Skeletal muscle tissue (tissue), 4 donors: ENCODE results near the gene GCNA. TPM values are rescaled to one million over a fixed set of nuclear protein-coding genes. Genes with fewer than 3 reads are reported as not detected.
"Not testable (repeated sequence)": the region's sequence is repeated elsewhere in the genome, so short reads cannot be mapped to it uniquely, and the experiment has no call there.

Source experiments
- H3K27ac ChIP-seq: one replicate; pipeline ENCODE4 v1.7.0; 2013; ENCODE audit warnings: mild to moderate bottlenecking, low read depth, low read length, inconsistent platforms
- H3K27me3 ChIP-seq, 3 donors: one replicate each; pipeline ENCODE4 v1.7.0; 2013; ENCODE audit warnings: low read length in 3 of 3; ENCODE audit not compliant: control insufficient read depth in 3 of 3, insufficient read depth in 3 of 3
- H3K36me3 ChIP-seq, 3 donors: one replicate each; pipeline ENCODE4 v1.7.0; 2013; ENCODE audit warnings: low read length in 3 of 3; ENCODE audit not compliant: control insufficient read depth in 3 of 3, insufficient read depth in 3 of 3
- H3K4me1 ChIP-seq, 3 donors: one replicate each; pipeline ENCODE4 v1.7.0; 2013; ENCODE audit warnings: low read length in 3 of 3, mild to moderate bottlenecking in 3 of 3; ENCODE audit not compliant: control insufficient read depth in 3 of 3, insufficient read depth in 3 of 3
- H3K4me3 ChIP-seq, 3 donors: one replicate each; pipeline ENCODE4 v1.7.0; 2013; ENCODE audit warnings: low read length in 3 of 3
- H3K9ac ChIP-seq, 3 donors: one replicate each; pipeline ENCODE4 v1.7.0; 2013; ENCODE audit warnings: low read length in 3 of 3, mild to moderate bottlenecking in 3 of 3, moderate library complexity in 2 of 3, low read depth in 1 of 3
- H3K9me3 ChIP-seq, 3 donors: one replicate each; pipeline ENCODE4 v1.7.0; 2013; ENCODE audit warnings: low read length in 3 of 3; ENCODE audit not compliant: control insufficient read depth in 3 of 3
- total RNA-seq: library from RNA; depleted of rRNA; stranded (reverse); fragments of >200 nt; gene quantifications from one replicate; pipeline ENCODE4 v1.2.3, GENCODE V29; 2014
- donor health status: Osteomylitis.

Gene GCNA
- total RNA-seq, 1 donor from 2014 or later, result 2.6 TPM

- H3K4me1 ChIP-seq, result no peaks in the 10 kb centered on the region
- no peak overlapping the region for H3K27ac ChIP-seq
- H3K36me3 ChIP-seq, result peaks cover 0 to 4% (median 0%) of the 10 kb centered on the region in 3 donors
- H3K9ac ChIP-seq, result no peak overlapping the region
- no peaks in the 10 kb centered on the region for H3K27me3 ChIP-seq
- no peaks in the 10 kb centered on the region for H3K9me3 ChIP-seq
- H3K4me3 ChIP-seq, result no peak overlapping the region
Observed at GRCh38 chrX:71581210-71581609, 3.0 kb downstream of the GCNA start.

GRCh38 chrX:71586929-71587328 is 8.7 kb downstream of the GCNA start:
- no peaks in the 10 kb centered on the region for H3K27me3 ChIP-seq
- no peaks in the 10 kb centered on the region for H3K4me1 ChIP-seq
- no peak overlapping the region for H3K4me3 ChIP-seq
- no peak overlapping the region for H3K9ac ChIP-seq
- H3K9me3 ChIP-seq, result no peaks in the 10 kb centered on the region
- H3K36me3 ChIP-seq, result peaks cover 0 to 4% (median 0%) of the 10 kb centered on the region in 3 donors
- no peak overlapping the region for H3K27ac ChIP-seq

- H3K27me3 ChIP-seq, H3K4me3 ChIP-seq, H3K9ac ChIP-seq, H3K4me1 ChIP-seq, H3K9me3 ChIP-seq, H3K27ac ChIP-seq: not testable (repeated sequence)
- H3K36me3 ChIP-seq, result peaks cover 1 to 16% (median 13%) of the 10 kb centered on the region in 3 donors
Observed at GRCh38 chrX:71593210-71593609, 15.0 kb downstream of the GCNA start.

GRCh38 chrX:71599965-71600364 is 21.7 kb downstream of the GCNA start:
- H3K27me3 ChIP-seq, result no peaks in the 10 kb centered on the region
- no peak overlapping the region for H3K27ac ChIP-seq
- no peaks in the 10 kb centered on the region for H3K4me1 ChIP-seq
- H3K9me3 ChIP-seq, result no peaks in the 10 kb centered on the region
- peaks cover 13 to 44% (median 37%) of the 10 kb centered on the region in 3 donors for H3K36me3 ChIP-seq
- H3K4me3 ChIP-seq, result no peak overlapping the region
- H3K9ac ChIP-seq, result no peak overlapping the region

- Histone ChIP-seq H3K9me3 (no peaks in the 10 kb centered on the region), H3K4me3 (no peak overlapping the region), H3K9ac (no peak overlapping the region), H3K4me1 (peaks cover 14 to 20% (median 16%) of the 10 kb centered on the region in 3 donors), H3K27ac (no peak overlapping the region), H3K36me3 (peaks cover 19 to 37% (median 37%) of the 10 kb centered on the region in 3 donors), H3K27me3 (no peaks in the 10 kb centered on the region)
Observed at GRCh38 chrX:71603618-71604017, 25.4 kb downstream of the GCNA start.

GRCh38 chrX:71604141-71604540 is 25.9 kb downstream of the GCNA start:
- Histone ChIP-seq H3K4me3 (no peak overlapping the region), H3K27ac (no peak overlapping the region), H3K27me3 (no peaks in the 10 kb centered on the region), H3K9ac (no peak overlapping the region), H3K36me3 (peaks cover 24 to 38% (median 38%) of the 10 kb centered on the region in 3 donors), H3K4me1 (peaks cover 14 to 20% (median 16%) of the 10 kb centered on the region in 3 donors), H3K9me3 (no peaks in the 10 kb centered on the region)

GRCh38 chrX:71604796-71605568 is 26.7 kb downstream of the GCNA start:
- peaks cover 14 to 20% (median 16%) of the 10 kb centered on the region in 3 donors for H3K4me1 ChIP-seq
- H3K36me3 ChIP-seq, result peaks cover 27 to 44% (median 42%) of the 10 kb centered on the region in 3 donors
- H3K9me3 ChIP-seq, result no peaks in the 10 kb centered on the region
- H3K27me3 ChIP-seq, result no peaks in the 10 kb centered on the region
- H3K27ac ChIP-seq, result no peak overlapping the region
- no peak overlapping the region for H3K4me3 ChIP-seq
- H3K9ac ChIP-seq, result no peak overlapping the region

- H3K9me3 ChIP-seq, result no peaks in the 10 kb centered on the region
- H3K27me3 ChIP-seq, result no peaks in the 10 kb centered on the region
- no peak overlapping the region for H3K9ac ChIP-seq
- H3K36me3 ChIP-seq, result peaks cover 37 to 55% (median 53%) of the 10 kb centered on the region in 3 donors
- H3K27ac ChIP-seq, result no peak overlapping the region
- H3K4me1 ChIP-seq, result peaks cover 14 to 20% (median 16%) of the 10 kb centered on the region in 3 donors
- H3K4me3 ChIP-seq, result peak overlapping the region in 1 of 3 donors; percentile 22
Observed at GRCh38 chrX:71606536-71607216, 28.4 kb downstream of the GCNA start.

- H3K36me3 ChIP-seq, result peaks cover 37 to 56% (median 53%) of the 10 kb centered on the region in 3 donors
- no peaks in the 10 kb centered on the region for H3K9me3 ChIP-seq
- H3K9ac ChIP-seq, result no peak overlapping the region
- no peaks in the 10 kb centered on the region for H3K27me3 ChIP-seq
- H3K4me3 ChIP-seq, result no peak overlapping the region
- H3K4me1 ChIP-seq, result peaks cover 14 to 20% (median 16%) of the 10 kb centered on the region in 3 donors
- peak overlapping the region; percentile 11 for H3K27ac ChIP-seq
Observed at GRCh38 chrX:71607488-71607887, 29.3 kb downstream of the GCNA start.
